Measurements from ENCODE around the gene EIF6.
"Not testable (repeated sequence)": the region's sequence is repeated elsewhere in the genome, so short reads cannot be mapped to it uniquely, and the experiment has no call there.

The EIF6 gene

DNA sequence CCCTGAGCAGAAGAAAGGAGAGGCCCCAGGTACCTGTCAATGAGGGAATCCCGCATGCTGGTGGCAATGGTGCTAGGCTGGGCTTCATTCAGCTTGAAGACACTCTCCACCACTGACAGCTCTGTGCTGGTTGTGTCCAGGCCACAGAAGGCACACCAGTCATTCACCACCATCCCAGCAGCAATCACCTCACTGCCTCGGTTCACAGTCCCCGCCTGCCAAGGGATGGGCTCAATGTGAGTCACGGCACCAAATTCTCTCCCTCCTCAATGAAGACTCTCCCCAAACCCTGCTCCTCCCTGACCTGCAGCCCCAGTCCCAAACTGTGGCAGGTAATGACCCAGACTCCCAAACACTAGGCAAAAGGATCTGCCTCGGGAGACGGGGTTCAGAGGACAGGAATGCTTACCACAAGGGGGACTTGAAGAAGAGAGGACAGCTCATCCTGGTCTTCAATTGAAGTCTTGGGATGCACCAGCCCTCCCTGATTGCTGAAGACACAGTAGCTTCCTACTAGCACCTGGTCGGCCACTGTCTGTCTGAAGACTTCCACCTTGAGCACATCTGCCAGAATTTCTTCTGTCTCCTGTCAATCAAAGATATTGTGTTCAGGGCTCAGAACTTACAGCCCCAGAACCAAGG, 4.9 kb downstream of the EIF6 start:
- DNase-seq (ENCODE audit: low read depth, low spot score): no peak

DNA sequence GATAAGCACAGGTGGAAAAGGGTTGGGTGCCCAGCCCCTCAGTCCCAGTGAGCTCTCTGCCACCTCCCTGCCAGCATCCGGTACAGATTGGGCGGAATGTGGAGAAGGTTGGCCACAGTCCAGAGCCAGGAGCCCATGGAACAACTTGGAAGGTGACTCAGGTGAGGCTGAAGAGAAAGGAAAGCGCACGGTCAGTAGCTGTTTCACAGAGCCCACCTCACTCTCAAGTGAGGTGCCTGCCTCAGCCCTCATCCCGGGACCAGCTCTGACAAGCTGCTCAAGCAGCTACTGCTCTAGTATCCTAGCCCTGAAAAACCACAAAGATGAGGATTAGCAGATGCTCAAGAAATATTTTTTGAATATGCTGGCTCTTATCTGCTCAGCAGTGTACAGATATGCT, 5.5 kb downstream of the EIF6 start:
- no peak for DNase-seq (ENCODE audit: low read depth, low spot score)

DNA sequence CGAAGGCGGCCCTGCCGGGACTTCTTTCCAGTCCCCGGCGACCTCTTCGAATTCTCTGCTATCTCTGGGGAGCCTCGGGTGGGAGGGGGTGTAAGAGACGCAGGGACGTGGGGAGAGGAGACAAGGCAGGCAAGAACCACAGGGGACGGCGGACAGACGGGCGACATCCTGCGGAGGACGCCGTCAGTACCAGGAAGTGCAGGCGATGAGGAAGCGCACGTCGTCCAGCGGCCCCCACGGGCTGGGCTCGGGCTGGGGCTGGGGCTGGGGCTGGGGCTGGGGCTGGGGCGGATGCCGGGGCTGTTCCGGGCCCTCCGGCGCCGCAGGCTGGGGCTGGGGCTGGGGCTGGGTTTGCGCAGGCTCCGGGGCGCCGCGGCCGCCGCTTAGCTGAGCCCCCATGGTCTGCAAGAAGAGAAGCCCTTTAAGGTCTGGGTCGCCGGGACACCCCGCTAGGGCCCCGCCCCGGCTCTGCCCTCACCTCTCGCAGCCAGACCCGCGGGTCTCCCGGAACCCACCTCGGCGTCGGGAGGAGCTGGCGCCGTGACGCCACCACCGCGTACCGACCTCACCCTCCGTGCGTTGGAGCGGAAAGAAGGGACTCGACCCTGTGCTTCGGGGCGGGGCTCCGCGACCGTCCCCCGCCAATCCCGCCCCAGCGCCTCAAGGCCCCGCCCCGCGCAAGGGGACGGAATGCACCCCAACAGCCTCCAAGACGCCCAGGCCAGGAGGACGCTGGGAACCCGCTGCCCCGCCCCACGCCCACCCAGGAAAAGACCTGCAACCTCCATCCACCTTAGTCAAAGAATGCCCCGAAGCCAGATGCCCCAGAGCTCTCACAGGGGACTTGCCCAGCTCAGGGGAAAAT, 6.8 kb downstream of the EIF6 start, which contains the start of gene MMP24OS:
TSS of gene MMP24OS (minus strand) at position 592 of the 865 bp plus-strand sequence. CDS start at position 399, 193 bp downstream.
- DNase-seq (ENCODE audit: low read depth, low spot score): peak; percentile 41

DNA sequence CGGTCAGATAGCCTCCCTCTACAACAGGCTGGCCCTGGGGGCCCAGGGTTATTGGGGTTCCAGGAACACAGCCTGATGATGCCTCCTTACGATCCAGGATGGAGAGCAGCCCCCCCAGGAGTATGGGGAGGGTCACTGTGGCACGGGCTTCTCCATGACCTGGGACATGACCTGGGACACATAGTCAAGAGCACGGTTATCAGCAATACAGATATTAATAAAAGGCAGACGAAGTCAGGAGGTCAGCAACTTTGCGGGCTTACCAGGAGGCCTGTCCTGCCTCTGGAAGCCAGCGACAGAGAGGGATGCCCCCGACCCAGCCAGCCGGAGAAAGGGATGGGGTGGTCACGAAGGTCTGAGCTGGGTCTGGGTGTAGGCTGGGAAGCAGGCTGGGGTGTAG, 7.4 kb downstream of the EIF6 start:
- no peak for DNase-seq (ENCODE audit: low read depth, low spot score)

DNA sequence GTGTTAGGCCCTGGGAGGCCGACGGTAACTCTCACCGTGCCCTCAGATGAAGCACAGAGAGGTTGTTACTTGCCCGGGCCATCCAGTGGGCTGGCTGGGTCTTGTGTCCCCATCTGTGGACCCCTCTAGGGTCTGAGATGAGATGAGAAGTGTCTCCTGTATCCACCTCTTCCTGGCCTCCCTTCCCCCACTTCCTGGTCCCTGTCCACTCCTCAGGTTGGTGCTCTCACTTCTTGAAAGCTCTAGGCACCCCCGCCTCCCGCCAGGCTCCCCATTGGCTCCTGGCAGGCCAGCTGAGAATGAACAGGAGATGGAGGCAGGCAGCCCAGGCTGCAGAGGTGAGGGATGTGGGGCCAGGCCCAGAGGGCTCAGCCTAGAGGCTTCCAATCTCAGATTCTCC, 8.2 kb downstream of the EIF6 start:
- no peak for DNase-seq (ENCODE audit: low read depth, low spot score)

DNA sequence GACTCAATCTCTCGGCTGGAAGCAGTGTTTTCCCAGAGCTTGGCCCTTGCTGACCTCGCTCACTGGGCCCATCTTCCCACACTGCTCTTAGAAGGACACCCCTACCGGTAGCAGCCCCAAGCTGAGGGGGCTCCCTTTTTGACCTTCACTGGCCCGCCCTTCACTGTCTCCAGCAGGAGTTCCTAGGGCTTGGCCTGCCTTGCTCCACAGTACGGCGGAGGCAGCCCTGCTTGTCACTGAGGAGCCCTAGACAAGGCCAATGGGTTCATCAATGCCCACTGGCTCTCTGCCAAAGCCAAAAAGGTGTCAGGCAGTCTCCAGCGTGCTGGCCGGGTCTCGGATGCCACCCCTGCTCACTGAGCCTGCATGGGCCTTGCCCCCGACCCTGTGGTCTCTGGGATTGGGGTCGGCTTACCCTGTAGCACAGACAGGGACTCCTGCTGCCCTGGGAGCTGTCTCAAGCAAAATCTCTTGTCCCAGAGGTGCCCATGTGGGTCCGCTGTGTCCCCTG, 8.8 kb downstream of the EIF6 start:
- DNase-seq (ENCODE audit: low read depth, low spot score): no peak

DNA sequence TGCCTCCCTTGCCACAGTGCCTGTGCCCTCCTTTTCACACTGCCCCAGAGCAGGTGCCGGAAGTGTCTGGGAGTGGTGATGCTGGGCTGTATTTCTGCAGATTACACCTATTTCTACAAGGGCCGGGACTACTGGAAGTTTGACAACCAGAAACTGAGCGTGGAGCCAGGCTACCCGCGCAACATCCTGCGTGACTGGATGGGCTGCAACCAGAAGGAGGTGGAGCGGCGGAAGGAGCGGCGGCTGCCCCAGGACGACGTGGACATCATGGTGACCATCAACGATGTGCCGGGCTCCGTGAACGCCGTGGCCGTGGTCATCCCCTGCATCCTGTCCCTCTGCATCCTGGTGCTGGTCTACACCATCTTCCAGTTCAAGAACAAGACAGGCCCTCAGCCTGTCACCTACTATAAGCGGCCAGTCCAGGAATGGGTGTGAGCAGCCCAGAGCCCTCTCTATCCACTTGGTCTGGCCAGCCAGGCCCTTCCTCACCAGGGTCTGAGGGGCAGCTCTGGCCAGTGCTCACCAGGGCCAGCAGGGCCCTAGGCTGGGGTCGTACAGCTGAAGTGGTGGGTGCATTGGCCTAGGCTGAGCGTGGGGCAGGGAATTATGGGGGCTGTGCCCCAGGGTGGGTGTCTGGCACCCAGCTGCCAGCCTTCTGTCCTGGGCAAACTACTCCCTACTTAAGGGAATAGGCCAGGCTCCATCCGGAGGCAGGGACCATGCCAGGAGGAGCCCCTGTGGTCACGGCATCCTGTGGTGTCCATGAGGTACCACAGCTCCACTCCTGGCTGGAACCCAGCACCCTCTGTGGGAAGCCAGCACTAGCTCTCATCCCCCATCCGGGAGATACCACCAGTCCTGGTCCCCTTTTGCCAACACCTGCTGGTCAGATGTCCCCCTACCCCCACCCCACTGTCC, 10.1 kb downstream of the EIF6 start:
- DNase-seq (ENCODE audit: low read depth, low spot score): no peak

DNA sequence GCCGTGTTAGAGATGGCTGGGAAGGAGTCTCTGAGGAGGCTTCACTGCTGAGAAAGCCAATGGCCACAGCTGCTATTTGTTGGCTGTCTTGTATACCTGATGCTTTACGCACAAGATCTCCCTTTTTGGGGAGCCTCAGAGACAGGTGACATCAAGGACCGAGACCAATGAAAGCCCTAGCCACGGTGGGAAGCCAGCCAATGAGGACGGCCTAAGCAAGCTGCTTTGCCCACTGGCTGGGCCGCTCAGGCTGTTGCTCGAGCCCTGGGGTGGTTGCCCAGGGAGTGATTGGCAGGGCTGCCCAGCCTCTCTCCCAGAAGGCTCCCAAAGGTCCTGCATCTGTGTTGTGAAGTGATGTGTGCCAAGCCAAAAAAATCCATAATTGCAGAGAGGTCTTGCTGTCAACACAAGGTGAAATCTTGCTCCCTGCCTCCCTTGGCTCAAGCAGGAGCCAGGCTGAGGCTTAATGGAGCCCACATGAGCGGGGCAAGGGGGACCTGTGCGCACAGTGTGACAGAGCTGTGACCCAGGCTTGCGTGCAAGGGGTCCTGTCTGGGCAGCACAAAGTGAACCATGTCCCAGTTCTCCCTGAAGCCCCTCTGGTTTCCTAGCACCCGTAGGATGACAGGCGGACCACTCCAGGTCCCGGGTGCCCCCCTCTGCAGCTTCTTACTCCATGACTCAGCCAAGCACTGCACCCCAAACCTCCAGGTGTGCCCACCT, 11.0 kb downstream of the EIF6 start:
- no peak for DNase-seq (ENCODE audit: low read depth, low spot score)

DNA sequence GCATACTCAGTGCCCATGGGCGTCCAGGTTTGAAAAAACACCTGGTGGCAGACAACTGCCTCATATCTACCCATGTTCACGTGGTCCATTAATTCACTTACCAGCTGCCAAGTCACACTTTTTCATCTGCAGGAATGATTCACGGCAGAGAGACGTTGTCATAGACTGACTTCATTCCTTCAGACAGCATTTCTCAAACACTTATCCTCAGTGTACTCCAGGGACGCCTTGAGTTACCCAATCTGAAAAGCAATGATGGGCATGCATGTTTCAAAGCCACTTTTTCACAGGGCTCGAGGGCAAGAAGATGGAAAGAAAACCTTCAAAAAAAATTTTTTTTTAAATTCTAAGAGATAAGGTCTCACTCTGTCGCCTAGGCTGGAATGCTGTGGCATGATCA, 12.7 kb downstream of the EIF6 start:
- no peak for DNase-seq (ENCODE audit: low read depth, low spot score)

DNA sequence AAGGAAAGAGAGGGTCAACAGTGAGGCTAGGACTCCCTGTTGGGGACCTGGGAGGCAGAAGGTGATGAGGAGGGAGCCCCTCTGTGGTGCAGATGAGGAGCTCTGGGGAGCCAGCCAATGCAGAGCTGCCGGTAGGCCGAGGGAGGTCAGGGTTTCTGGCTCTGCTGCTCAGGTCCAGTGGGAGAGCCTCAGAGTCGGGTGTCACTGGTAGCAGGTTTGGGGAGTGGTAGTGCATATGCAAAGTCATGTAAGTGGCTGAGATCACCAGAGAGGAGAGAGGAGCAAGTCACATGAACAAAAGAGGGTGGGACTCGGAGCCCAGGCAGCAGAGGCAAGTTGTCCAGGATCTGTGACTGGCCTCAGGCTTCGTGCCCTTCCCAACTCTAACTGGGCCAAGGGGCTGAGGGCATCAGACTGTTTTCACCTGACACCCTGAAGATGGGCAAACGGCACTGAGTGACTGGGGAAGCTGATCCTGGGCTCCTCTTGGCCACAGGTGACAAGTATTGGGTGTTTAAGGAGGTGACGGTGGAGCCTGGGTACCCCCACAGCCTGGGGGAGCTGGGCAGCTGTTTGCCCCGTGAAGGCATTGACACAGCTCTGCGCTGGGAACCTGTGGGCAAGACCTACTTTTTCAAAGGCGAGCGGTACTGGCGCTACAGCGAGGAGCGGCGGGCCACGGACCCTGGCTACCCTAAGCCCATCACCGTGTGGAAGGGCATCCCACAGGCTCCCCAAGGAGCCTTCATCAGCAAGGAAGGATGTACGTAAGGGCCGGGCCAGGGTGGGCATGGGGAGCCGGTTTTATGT, 13.3 kb downstream of the EIF6 start:
- no peak for DNase-seq (ENCODE audit: low read depth, low spot score)

DNA sequence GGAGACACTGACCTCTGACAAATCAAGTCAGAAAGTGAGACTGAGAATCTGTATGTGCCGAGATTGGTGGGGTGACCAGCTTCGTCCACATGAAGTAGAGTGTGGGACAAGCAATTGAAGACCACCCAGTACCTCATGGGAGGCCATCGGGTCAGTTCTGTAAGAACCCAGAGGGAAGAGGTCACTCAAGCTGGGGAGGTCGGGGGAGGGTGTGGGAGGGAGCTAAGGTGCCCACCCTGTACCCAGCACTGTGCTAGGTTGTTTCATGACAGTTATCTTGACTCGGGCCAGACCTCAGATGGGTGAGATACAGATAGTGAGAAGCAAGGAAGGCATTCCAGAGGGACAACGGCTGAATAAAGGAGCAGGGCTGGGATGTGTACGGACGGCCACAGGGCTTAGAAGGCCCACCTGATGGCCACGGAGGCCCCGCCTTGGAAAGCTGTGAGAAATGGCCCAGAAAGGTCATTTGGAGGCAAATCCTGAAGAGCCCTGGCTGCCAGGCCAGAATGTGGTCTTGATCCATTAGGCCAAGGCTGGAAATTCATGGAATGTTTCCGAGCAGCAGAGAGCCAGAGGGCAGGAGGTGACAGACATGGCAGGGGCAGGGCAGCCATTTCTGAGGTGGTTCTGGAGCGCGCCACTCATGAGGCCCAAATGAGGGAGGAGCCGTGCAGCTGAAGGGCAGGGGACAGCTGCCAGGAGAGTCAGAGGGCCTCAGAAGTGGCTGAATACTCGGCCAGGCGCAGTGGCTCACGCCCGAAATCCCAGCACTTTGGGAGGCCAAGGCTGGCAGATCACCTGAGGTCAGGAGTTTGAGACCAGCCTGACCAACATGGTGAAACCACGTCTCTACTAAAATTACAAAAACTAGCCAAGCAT, 14.3 kb downstream of the EIF6 start:
- no peak for DNase-seq (ENCODE audit: low read depth, low spot score)

DNA sequence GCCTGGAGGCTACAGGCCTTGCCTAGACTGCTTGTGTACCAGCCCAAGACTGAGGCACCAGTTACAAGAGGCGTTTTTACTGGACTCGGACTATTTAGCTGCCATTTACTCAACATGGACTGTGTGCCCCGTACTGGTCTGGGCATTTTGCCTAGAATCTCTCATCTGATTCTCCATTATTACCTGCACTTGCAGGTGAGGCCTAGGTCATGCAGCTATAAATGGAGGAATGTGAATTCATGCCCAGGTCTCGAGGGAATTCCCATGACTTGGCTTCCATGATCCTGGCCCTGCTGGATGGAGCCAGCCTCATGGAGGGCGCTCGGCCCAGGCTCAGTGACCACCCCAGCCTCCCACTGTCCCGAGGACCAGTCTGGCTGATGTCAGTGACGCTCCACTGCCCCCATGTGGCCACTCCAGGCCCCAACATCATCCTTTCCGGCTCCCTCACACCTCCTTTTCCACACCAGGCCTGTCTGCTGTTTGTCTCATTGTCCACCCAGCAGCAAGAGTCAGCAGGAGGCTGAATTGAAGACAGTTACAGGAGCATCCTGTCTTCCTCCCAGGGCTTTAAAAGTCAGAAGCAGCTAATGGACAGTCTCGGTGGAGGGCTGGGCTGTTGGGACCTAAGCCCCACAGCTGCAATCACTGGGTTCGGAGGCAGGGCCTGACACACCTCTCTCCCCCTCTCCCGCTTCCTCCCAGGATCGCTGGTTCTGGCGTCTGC, 15.4 kb downstream of the EIF6 start:
- DNase-seq (ENCODE audit: low read depth, low spot score): peak; percentile 26

DNA sequence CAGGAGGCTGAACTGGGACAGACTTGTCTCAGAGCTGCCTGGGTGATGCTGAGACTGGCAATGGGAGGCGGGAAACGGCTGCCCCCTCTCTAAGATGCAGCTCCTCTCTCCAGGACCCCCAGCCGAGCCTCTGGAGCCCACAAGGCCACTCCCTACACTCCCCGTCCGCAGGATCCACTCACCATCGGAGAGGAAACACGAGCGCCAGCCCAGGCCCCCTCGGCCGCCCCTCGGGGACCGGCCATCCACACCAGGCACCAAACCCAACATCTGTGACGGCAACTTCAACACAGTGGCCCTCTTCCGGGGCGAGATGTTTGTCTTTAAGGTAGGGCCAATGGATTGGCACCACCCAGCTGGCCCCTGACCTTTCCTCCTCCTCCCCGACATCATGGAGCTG, 17.5 kb downstream of the EIF6 start:
- DNase-seq (ENCODE audit: low read depth, low spot score): no peak

DNA sequence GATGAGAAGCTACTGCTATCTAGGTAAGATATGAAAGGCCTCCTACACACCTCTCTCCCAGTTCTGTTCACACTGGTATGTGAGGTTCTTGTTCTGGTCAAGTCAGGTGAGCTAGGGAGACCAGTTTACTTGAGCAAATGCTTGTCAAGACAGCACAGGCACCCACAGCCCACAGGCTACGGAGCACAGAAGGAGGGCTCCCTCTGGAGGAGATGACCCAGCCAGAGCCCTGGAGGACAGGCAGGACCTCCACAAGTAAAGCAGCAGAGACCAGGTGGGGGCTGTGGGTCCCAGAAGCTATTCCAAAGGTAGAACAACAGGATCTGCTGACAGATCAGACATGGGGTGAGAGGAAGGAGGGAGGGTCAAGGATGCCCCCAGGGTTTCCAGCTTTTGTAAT, 19.8 kb downstream of the EIF6 start:
- no peak for DNase-seq (ENCODE audit: low read depth, low spot score)

DNA sequence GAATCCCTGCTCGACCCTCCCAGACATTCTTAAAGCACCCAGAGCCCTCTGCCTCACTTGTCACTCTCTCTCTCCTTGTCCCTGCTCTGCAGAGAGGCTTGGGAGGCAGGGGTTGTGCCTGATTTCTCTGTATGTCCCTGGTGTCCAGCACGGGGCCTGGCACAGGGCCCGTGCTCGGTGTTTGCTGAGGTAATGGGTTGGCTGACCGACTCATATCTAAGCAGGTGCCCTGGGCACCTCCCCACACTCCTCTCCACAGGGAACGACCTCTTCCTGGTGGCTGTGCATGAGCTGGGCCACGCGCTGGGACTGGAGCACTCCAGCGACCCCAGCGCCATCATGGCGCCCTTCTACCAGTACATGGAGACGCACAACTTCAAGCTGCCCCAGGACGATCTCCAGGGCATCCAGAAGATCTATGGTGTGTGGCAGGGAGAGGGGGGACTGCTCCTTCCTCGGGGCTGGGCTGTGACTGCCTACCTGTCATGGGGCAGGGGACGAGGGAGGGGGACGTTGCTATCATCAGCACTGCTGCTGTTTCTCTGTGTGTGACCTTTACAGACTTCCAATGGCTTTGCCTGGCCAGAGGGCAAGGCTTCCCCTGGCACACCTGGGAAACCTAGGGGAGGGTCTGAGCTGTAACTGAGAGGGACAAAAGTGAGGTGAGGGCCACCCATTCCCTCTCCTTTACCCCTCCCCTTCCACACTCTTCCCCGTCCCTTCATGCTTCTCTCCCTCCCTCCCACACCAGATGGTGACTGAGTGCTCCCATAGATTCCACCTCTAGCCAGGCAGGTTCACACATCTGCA, 20.8 kb downstream of the EIF6 start:
- DNase-seq (ENCODE audit: low read depth, low spot score): no peak

DNA sequence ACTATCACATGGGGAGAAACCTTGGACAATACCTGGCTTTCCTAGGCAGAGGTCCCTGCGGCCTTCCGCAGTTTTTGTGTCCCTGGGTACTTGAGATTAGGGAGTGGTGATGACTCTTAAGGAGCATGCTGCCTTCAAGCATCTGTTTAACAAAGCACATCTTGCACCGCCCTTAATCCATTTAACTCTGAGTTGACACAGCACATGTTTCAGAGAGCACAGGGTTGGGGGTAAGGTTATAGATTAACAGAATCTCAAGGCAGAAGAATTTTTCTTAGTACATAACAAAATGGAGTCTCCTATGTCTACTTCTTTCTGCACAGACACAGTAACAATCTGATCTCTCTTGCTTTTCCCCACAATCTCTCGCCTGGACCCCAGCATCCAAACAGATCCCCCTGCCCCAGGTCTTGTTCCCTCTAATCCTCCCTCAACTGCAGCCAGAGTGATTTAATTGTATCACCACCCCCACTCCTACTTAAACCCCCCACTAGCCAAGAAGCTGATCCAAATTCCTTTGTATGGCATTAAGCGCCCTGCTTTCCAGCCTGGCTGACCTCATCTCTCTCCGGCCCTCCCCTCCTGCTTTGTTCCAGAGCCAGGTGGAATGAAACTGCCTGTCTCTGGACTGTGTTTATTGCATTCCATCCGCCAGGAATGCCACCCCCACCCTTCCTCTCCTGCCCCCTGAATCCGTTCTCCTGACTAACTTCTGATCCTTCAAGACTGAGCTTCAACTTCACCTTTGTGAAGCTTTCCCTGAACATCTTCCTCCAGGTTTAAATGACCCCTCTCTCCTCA, 21.6 kb downstream of the EIF6 start:
- not testable (repeated sequence) for DNase-seq (ENCODE audit: low read depth, low spot score)

DNA sequence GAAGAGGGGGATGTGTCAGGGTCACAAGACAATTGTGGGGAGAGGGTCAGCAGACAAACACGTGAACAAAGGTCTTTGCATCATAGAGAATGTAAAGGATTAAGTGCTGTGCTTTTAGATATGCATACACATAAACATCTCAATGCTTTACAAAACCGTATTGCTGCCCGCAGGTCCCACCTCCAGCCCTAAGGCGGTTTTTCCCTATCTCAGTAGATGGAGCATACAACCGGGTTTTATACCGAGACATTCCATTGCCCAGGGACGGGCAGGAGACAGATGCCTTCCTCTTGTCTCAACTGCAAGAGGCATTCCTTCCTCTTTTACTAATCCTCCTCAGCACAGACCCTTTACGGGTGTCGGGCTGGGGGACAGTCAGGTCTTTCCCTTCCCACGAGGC, 22.3 kb downstream of the EIF6 start:
- not testable (repeated sequence) for DNase-seq (ENCODE audit: low read depth, low spot score)

Measured in smooth muscle cell of the brain vasculature (primary cell).